GM12872 (cell line): ENCODE measurements around the gene SPATA31C1.

Source experiments
- CTCF ChIP-seq: IDR thresholded peaks from 3 replicates; pipeline ENCODE4 v1.5.1; 2011; ENCODE audit warnings: low read depth, mild to moderate bottlenecking, low read length, moderate library complexity; ENCODE audit not compliant: insufficient read depth

The SPATA31C1 gene

GRCh38 chr9:87894998-87895625 is 22.6 kb upstream of the SPATA31C1 start:
- no peak for TF ChIP-seq CTCF

- TF ChIP-seq CTCF, result no peak
Measured at GRCh38 chr9:87896891-87897290, 20.9 kb upstream of the SPATA31C1 start.

GRCh38 chr9:87898151-87898550 is 19.6 kb upstream of the SPATA31C1 start:
- TF ChIP-seq CTCF, result no peak

GRCh38 chr9:87909310-87910041 is 8.3 kb upstream of the SPATA31C1 start:
- TF ChIP-seq CTCF, result no peak

- no peak for TF ChIP-seq CTCF
Measured at GRCh38 chr9:87910821-87911220, 6.9 kb upstream of the SPATA31C1 start.

GRCh38 chr9:87944096-87944495 is 26.3 kb downstream of the SPATA31C1 start:
- no peak for TF ChIP-seq CTCF

GRCh38 chr9:87944682-87945081 is 26.9 kb downstream of the SPATA31C1 start:
- no peak for TF ChIP-seq CTCF
